ENCODE data around the gene RNU6-8.

Gene RNU6-8

DNA sequence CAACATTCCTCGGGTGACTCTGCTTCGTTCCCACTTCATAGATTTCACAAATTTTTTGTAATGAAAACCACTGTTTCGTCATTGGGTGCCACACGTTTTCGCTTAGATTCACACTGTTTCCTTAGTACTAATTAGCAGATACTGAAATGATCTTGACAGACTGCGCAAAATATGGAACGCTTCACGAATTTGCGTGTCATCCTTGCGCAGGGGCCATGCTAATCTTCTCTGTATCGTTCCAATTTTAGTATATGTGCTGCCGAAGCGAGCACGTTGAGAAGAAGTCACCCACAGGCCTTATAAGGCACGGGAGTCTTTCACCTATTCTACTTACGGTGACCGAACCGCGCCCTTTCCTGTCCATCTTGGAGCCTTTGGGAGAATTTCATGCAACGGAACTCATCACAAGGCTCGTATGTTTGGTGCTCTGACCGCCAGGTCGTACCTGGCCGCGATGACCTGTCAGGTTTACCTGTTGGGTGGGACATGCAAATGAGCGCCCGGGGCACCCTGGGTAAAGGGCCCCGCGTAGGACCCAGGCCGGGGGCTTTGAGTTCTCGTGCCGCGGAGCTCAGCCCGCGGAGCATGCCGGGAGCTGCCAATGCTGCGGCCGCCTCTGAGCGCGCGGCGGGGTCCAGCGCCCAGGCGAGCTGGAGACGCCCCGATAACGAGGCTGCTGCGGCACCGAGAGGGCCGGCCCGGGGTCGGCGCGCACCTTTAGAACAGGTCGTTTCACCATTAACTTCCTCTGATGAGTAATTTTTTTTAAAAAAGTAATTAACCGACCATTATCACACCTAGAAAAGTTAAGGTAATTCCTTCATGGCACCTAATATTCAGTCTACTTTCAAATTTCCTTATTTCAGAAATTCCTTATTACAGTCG lies at the start of gene RNU6-8:
TSS of gene RNU6-8 (minus strand) at position 272 of the 885 bp plus-strand sequence.
- DNase-seq = peak; percentile 30

- DNase-seq = peak; percentile 51
These were observed 49.1 kb upstream of the RNU6-8 start for GRCh38 chr14:32252030-32252670.

- DNase-seq = no peak
These were observed 48.5 kb upstream of the RNU6-8 start for GRCh38 chr14:32251530-32251929.

DNA sequence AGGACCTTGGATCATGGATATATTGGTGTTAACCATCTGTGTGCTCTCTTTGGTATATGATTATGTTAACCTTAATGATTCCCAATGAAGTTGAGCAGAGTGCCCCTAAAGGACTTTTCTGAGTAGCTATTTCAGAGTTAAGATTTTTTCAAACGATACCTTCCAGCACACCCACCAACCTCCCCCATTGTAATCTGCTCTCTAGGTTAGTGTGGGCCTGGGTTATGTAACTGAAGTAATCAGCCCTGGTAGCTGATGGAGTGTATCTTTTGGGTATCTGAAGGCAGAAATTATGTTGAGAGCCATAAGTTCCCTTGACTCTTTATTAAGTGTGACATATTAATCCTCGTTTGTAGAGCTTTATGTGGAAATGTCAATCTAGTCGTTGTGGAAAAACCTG lies 47.6 kb upstream of the RNU6-8 start:
- DNase-seq = no peak

GRCh38 chr14:32249780-32250179 lies 46.7 kb upstream of the RNU6-8 start:
- no peak for DNase-seq

- no peak for DNase-seq
These were observed 46.3 kb upstream of the RNU6-8 start for GRCh38 chr14:32249371-32249770.

DNA sequence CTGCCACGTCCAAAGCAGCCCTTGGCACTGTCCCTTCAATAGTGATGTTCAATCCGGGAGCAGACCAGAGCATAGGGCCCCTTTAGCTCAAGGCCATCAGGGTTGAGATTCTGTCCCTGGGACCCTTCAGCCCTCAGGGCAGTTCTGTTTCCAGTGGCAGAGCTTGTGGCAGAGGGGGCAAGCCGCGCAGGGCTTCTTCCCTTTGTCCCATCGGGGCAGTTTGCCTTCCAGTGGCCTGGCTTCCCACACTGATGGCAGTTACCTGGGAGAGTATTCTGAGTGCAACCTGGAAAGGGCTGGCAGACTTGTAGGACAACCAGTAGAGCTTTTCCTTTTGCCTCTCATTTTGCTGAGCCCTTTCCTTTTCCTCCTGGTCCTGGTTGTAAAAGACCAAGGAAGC lies 43.7 kb upstream of the RNU6-8 start:
- DNase-seq = no peak

DNA sequence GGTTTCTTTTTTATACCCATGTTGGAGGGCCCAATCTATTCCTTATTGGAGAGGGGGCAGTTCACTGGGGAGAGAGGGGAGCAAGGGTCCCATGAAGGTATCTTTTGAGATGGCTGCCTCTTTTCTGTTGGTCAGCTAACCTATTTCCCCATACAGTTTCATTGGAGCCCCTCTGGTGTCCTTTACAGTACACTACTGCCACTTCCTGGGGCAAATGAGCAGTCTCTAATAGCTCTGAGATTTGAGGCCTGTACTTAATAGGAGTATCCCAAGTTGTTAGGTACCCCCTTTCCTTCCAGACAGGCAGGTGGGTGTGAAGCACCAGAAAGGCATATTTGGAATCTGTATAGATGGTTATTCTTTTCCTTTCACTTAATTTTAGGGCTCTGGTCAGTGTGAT lies 41.3 kb upstream of the RNU6-8 start:
- no peak for DNase-seq

- no peak for DNase-seq
These were observed 30.2 kb upstream of the RNU6-8 start for GRCh38 chr14:32233260-32233659.

DNA sequence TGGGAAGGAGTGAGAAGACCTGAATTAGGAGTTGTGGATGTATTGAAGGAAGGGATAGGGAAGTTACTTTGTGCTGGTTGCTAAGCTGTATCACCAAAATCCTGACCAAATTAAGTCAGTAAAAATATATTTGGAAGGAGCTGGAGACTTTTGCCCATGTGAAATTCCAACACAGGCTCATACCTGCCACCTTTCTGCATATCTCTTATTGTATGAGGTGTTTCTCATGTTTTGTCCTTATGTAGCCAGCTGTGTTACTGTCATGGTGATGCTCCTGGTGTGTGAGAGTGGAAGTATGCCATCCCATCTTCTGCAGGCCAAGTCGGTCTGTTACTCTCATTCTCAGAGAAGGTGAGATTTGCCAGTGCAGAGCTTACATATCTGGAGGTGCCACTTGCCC lies 29.4 kb upstream of the RNU6-8 start:
- DNase-seq = no peak

DNA sequence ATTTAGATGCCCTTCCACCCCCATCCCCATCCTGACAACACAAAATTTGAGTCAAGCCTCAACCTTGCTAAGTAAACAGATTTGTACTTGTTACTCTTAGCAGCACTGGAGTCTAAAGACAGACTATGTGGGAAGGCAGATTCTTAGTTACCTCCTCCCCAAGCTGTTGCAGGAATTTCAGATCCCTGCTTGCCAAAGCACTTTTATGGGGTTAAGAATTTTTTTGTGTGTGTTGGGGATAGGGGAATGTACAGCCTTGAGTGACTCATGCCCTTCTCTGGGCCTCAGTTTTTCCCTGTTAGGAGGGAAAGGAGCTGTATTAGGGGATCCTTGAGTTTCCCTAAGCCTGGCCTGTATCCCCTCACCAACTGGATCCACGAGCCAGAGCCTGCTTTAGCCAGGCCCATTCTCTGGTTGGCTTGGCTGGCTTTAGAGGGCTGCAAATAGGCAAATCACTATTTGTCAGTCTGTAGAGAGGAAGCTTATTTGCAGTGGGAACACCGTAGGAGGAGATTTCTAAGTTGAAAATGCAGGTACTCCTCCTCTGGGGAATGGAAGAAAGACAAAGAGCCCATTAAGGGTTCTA lies 27.7 kb upstream of the RNU6-8 start:
- no peak for DNase-seq

DNA sequence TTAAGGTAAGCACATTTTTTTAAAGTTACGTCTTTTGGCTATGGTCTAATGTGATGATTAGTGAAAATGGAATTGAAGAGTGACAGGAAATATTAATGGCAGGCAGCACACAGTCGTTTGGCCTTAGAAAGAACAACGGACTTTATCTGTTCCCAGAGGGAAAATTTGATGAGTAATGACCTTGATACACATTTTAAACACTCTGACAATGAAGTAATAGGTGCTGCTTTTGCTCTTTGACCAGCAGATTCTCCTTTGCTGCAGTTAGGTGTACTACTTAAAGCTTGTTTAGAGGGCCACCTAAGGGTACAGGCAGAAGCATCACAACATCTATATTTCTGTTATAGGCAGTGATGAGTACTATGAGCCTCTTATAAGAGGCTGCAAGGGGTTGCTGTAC lies 27.1 kb upstream of the RNU6-8 start:
- no peak for DNase-seq

DNA sequence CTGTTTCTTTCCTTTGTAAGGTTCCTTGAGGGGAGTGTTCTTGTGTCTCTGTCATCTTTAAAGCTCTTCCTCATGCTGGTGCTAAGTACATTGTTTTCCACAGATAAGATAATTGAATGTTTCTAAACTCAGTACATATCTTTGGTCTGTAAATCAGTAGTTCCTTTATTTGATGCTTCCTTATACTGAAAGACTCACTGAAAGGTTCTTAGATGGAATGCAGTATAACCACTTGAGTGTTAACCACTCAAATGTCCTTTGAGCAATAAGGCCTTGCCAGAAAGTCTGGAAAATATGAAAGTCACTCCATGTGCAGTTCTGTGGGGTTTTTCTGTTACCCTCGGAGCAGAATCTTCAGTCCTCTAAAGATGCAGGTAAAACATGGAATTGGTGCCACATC lies 23.0 kb upstream of the RNU6-8 start:
- no peak for DNase-seq

- DNase-seq = no peak
These were observed 22.4 kb upstream of the RNU6-8 start for GRCh38 chr14:32225378-32225920.

DNA sequence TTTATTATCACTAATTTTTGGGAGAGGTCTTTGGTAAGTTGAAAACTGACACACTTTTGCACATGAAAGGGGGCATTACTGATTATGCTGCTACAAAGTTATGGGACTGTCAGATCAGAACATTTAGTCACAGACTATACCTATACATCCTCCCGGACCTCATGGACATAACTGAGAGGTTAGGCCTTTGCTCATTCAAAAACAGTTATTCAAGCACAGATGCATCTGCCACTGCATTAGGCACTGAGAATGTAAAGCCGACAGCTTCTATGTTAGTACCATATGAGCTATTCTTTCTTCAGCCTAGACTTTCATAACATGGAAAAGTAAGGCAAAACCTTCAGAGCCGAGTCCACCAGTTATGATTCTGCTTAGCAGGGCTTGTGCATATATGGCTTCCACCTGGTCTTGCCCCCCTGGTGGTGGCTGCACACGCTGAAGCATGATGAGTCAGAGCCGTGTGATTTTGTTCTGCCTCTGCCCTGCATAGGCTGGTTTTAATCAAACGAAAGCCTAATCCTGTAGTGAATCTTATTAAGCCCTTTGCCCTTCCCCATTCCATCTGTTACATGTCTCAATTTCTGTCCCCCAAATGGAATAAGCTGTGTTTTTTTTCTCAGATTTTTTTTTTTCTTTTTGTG lies 21.8 kb upstream of the RNU6-8 start:
- no peak for DNase-seq

GRCh38 chr14:32217301-32217700 lies 14.2 kb upstream of the RNU6-8 start:
- no peak for DNase-seq

DNA sequence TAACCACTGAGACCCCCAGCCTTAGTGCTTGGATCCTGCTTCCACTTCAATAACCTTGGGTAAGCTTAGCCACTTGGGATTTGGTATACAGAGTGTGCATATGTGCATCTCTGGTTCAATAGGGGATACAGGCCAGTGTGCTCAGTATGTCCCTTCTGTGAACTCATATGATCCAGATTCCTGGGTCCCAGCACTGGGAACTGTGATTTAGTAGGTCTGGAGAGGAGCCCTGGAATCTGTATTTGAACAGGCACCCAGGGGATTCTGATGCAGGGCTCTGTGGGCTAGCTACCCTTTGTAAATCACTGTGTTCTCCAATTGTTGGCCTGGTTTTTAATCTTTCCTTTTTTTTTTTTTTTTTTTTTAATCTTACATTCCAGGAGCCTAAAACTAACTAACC lies 9.8 kb upstream of the RNU6-8 start:
- DNase-seq = no peak

GRCh38 chr14:32211068-32211404 lies 8.0 kb upstream of the RNU6-8 start:
- no peak for DNase-seq

DNA sequence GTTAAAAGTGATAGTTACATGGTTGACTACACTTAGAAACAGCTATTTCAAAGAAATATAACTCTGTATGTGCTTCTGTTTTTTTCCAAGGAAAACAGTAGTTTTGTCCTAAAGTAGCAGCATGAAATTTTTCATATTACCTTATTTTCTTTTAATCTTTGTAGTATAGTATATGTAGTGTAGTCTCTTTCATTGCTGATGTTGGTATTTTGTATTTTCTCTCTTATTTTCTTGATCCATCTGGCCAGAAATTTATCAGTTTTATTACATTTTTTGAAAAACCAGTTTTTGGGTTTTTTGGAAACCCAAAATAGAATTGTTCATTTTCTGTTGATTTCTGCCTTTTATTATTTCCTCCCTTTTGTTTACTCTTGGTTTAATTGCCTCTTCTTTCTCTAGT lies 6.4 kb upstream of the RNU6-8 start:
- DNase-seq = no peak

DNA sequence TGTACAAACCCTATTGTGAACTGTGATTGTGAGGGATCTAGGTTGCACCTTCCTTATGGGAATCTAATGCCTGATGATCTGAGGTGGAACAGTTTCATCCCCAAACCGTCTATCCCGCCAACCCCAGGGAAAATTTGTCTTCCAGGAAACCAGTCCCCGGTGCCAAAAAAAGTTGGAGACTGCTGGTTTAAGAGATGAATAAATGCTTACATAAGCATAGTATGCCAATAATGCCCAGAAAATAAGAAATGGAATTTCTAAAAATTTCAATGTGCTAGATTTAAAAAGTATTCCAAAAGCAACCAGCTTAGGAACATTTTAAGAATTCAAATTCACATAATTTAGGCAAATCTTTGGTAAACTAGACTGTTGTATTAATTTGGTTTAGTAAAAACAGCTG lies 5.4 kb upstream of the RNU6-8 start:
- DNase-seq = no peak

- DNase-seq = no peak
These were observed 3.5 kb upstream of the RNU6-8 start for GRCh38 chr14:32206552-32206951.

DNA sequence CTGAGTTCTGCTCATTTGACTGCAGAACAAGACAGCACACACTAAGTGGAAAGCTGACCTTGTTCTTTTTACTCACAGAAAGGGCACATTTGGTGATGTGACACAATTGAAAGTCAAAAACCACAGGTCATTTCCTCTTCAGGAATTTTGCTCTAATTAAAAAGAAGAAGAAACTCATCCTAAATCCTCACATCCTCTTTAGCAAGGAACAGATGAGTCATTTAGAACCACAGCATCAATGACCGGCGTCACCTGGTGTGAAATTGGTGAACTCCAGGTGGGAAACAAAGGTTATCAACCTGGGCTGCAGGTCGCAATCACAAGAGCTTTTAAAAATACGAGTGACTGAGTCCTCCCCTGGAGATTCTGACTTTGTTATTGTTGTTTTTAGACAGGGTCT lies 2.9 kb upstream of the RNU6-8 start:
- peak; percentile 92 for DNase-seq

DNA sequence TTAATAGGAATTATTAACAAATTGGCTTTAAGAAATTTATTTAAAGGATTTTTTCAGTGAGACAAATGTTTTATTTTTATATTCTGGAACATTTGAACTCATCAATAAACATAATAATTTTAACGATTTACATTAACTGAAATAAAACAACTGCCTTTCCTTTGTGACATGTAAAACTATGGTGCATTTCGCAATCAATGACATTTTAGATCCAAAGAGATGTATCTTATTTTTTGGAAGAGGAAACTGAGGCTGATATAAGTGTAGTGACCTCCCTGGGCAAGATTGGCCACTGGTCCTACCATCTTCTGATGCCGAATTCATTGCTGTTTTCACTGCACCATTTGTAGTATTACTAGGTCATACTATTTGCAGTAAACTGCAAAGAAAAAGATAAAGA lies 2.5 kb upstream of the RNU6-8 start:
- DNase-seq = no peak
